A549 treated with CORT108297 at 1 μM for 4 hours (cell line): ENCODE measurements around the gene PPP6R2. TPM values are rescaled to one million over a fixed set of nuclear protein-coding genes. Genes with fewer than 3 reads are reported as not detected.

Source experiments
- total RNA-seq: library from RNA; stranded (reverse); fragments of 200-300 nt; extraction: Qiagen RNA extraction; gene quantifications from 5 replicates; pipeline ENCODE4 v1.2.3, GENCODE V29; 2022

PPP6R2 gene
- 10.0 to 16.3 TPM (median 13.7 TPM) in 5 replicates for total RNA-seq

GRCh38 chr22:50342651-50343540, at the start of gene PPP6R2:
TSS of gene PPP6R2 (plus strand) at chr22:50343327. CDS start at chr22:50393909, 50,582 bp downstream.

GRCh38 chr22:50306753-50307749, 36.1 kb upstream of the PPP6R2 start, which contains the start of gene PLXNB2:
TSS of gene PLXNB2 (minus strand) at chr22:50307646. CDS start at chr22:50290584, 17,062 bp downstream.

GRCh38 chr22:50326956-50327710, 16.0 kb upstream of the PPP6R2 start, which contains the start of gene DENND6B:
TSS of gene DENND6B (minus strand) at chr22:50327012. CDS start at chr22:50326988, 24 bp downstream.

GRCh38 chr22:50474710-50475651, 131.9 kb downstream of the PPP6R2 start, which contains the start of gene SBF1:
TSS of gene SBF1 (minus strand) at chr22:50475035. CDS start at chr22:50474840, 195 bp downstream.

GRCh38 chr22:50481440-50482106, 138.4 kb downstream of the PPP6R2 start, which contains the start of gene ADM2:
TSS of gene ADM2 (plus strand) at chr22:50481543. CDS start at chr22:50481848, 305 bp downstream.

GRCh38 chr22:50486561-50487289, 143.6 kb downstream of the PPP6R2 start, which contains the start of gene MIOX:
TSS of gene MIOX (plus strand) at chr22:50486859. CDS start at chr22:50486898, 39 bp downstream.

Other genes with a start within 250 kb of the PPP6R2 start
- 4.6 to 7.9 TPM (median 7.1 TPM) in 5 replicates for gene PANX2, start 172.6 kb upstream of the PPP6R2 start, total RNA-seq
- 23.0 to 40.5 TPM (median 39.0 TPM) in 5 replicates for gene TRABD, start 157.4 kb upstream of the PPP6R2 start, total RNA-seq
- gene SELENOO, start 142.3 kb upstream of the PPP6R2 start, total RNA-seq, result 11.5 to 21.2 TPM (median 20.3 TPM) in 5 replicates
- gene TUBGCP6, start 98.3 kb upstream of the PPP6R2 start, total RNA-seq, result 6.3 to 13.5 TPM (median 12.4 TPM) in 5 replicates
- 7.2 to 15.7 TPM (median 12.1 TPM) in 5 replicates for gene HDAC10, start 92.1 kb upstream of the PPP6R2 start, total RNA-seq
- 19.3 to 29.1 TPM (median 25.8 TPM) in 5 replicates for gene MAPK12, start 81.6 kb upstream of the PPP6R2 start, total RNA-seq
- 4.7 to 7.6 TPM (median 7.3 TPM) in 5 replicates for gene MAPK11, start 72.9 kb upstream of the PPP6R2 start, total RNA-seq
- gene PLXNB2, start 35.7 kb upstream of the PPP6R2 start, total RNA-seq, result 85.2 to 127 TPM (median 116 TPM) in 5 replicates
- 1.6 to 4.0 TPM (median 3.7 TPM) in 5 replicates for gene DENND6B, start 16.3 kb upstream of the PPP6R2 start, total RNA-seq
- 16.9 to 28.6 TPM (median 27.1 TPM) in 5 replicates for gene SBF1, start 131.7 kb downstream of the PPP6R2 start, total RNA-seq
- gene ADM2, start 138.2 kb downstream of the PPP6R2 start, total RNA-seq, result 0.38 to 0.83 TPM (median 0.64 TPM) in 5 replicates
- 0.12 TPM in 1 of 5 replicates, not detected in the others for gene MIOX, start 143.5 kb downstream of the PPP6R2 start, total RNA-seq
- gene LMF2, start 164.4 kb downstream of the PPP6R2 start, total RNA-seq, result 30.7 to 56.5 TPM (median 52.0 TPM) in 5 replicates
- gene NCAPH2, start 164.9 kb downstream of the PPP6R2 start, total RNA-seq, result 33.1 to 39.8 TPM (median 37.6 TPM) in 5 replicates
- 2.7 to 9.9 TPM (median 5.5 TPM) in 5 replicates for gene SCO2, start 182.3 kb downstream of the PPP6R2 start, total RNA-seq
- 11.8 to 22.2 TPM (median 19.6 TPM) in 5 replicates for gene TYMP, start 186.7 kb downstream of the PPP6R2 start, total RNA-seq
- 0.02 to 0.03 TPM (median 0.03 TPM) in 4 of 5 replicates, not detected in the other for gene KLHDC7B, start 202.6 kb downstream of the PPP6R2 start, total RNA-seq
- gene SYCE3, start 219.6 kb downstream of the PPP6R2 start, total RNA-seq, result 0.23 to 0.34 TPM (median 0.30 TPM) in 3 of 5 replicates, not detected in the others
- gene CPT1B, start 235.1 kb downstream of the PPP6R2 start, total RNA-seq, result 9.9 to 17.7 TPM (median 15.5 TPM) in 5 replicates
- gene CHKB, start 239.5 kb downstream of the PPP6R2 start, total RNA-seq, result 15.1 to 22.6 TPM (median 21.0 TPM) in 5 replicates